Inflammatory macrophage (primary cell): ENCODE results near the gene CRK.
"Not testable (repeated sequence)": the region's sequence is repeated elsewhere in the genome, so short reads cannot be mapped to it uniquely, and the experiment has no call there.

Experiments
- DNase-seq, 2 donors: peaks; one replicate each; pipeline ENCODE4 v3.0.0-alpha.2; 2020 to 2022

The CRK gene

DNA sequence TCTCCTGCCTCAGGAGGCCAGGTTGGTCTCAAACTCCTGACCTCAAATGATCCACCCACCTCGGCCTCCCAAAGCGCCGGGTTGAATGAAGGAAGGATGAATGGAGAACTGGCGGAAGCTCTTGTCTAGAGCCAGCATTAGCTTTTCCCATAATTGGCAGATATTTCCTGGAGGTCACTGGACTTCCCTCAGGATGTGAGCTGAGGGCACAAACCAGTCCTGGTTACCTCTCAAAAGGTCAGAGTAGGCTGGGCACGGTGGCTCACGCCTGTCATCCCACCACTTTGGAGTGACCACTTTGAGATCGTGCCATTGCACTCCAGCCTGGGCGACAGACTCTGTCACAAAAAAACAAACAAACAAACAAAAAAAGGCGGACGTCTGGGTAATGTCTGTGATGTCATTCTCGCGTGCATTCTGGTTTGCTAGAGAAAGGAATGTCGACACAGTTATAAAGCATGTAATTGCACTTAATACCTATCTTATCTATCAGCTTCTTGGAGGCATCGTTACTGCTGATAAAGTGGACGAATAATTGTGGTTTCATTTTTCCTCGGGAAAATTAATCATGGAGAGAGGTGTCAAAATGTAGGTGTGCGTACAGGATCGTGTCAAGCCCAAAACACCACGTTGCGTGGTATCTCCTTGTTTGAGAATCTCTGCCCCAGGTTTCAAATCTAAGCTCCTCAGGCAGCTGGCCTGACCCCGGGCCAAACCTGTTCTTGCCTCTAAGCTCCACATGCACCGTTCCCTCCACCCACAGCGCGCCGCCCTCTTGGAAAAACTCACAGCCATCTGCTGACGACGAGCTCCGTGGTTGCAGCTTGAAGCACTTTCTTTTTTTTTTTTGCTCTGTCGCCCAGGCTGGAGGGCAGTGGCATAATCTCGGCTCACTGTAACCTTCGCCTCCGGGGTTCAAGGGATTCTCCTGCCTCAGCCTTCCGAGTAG lies 6.4 kb upstream of the CRK start:
- peak; percentile 11 to 51 for DNase-seq

DNA sequence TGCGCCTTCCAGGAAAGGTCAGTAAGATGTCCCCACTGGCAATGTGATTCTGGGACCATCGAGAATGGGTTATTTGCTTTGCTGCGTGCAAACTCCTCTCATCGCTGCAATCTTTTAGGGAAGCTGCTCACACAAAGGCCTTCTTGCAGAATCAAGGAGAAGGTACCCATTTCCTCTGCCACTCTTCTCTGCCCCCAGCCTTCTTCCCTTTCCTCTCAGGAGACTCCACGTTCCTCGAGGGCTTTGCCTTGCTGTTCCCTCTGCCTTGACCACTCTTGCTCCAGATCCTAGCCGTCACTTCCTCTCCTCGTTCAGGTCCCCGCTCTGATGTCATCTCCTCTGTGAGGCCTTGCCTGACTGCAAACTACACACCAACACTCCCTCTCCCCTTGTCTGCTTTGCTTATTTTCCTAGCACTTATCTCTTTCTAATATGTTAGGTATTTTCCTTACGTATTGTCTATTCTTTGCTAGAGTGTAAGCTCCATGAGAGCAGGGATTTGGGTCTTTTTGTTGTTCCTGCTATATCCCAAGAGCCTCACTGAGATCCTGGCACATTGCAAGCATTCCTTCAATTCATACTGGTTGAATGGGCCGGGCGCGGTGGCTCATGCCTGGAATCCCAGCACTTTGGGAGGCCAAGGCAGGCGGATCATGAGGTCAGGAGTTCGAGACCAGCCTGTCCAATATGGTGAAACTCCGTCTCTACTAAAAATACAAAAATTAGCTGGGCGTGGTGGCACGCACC lies 5.3 kb upstream of the CRK start:
- peak; percentile 80 to 87 for DNase-seq

DNA sequence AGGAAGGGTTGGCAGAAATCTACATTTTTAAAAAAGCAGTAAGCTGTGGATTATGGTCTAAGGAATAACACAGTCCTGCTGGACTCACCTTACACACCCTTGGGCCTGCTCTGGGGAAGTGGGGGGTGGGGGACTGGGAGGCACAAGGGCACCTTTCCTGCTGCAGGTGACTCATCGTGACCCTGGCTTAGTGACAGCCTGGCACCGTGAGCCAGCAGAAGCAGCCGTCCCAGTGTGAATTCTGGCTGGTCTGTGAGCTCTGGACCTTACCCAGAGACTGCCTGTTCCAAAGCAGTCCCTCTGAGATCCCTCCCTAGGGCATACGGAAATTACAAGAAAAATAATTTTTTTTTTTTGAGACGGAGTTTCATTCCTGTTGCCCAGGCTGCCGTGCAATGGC lies 4.2 kb upstream of the CRK start:
- DNase-seq = no peak

DNA sequence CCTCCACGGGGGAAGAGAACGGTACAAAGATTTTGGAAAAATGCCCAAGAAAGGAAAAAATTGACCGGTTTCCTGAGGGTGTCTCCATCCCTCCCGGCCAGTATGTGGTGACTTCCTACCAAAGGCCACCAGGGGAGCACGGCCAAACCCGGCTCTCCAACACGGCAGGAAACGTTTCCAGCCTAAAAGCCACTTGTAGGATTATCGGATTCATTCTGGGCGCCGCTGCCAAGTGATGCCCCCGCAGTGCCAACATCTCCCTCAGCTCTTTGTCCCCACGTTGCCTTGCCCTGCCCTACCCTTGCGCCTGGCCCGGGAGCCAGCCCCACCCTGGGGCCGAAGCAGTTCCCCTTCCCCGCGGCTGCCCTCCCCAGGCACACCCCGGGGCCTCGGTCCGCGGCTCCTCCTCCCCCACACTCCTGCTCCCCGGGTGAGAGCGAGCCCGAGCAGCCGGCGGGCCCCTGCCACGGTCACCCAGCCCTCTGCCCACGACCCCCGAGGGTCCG lies 688 bp downstream of the CRK start:
- peak; percentile 54 to 57 for DNase-seq

DNA sequence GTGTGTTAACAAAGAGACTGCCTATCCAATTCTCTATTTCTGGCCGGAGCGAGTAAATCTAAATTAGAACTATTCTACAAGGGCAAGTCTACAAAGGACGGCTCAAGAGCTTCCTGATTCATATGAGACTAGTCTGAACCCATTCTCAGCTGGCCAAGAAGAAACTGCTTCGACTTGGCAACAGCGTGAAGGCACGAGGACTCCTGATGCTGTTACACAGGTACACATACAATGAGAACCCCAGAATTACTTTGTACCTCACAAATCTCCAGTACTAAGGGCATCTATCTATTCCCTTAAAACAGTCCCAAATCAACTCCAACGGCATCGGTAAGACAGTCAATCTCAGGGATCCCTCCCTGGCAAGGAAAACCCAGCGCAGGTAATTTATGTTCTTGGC lies 1.5 kb downstream of the CRK start:
- no peak for DNase-seq

DNA sequence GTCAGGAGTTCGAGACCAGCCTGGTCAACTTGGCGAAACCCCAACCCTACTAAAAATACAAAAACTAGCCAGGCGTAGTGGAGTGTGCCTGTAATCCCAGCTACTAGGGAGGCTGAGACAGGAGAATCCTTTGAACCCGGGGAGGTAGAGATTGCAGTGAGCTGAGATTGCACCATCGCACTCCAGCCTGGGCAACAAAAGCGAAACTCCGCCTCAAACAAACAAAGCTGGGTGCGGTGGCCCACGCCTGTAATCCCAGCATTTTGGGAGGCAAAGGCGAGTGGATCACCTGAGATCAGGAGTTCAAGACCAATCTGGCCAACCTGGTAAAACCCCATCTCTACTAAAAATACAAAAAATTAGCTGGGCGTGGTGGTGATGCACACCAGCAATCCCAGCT lies 2.3 kb downstream of the CRK start:
- DNase-seq = not testable (repeated sequence)

DNA sequence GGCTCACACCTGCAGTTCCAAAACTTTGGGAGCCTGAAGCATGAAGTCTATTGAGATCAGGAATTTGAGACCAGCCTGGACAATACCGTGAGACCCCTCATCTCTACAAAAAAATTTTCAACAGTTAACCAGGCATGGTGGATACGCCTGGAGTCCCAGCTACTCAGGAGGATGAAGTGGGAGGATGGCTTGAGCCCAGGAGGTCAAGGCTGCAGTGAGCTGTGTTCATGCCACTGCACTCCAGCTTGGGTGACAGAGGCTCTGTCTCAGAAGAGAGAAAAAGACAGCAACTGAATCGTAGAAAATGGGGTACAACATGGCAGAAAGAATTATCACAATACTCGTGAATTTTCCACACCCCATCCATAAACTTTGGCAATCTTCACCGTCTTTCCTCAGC lies 3.2 kb downstream of the CRK start:
- no peak for DNase-seq

DNA sequence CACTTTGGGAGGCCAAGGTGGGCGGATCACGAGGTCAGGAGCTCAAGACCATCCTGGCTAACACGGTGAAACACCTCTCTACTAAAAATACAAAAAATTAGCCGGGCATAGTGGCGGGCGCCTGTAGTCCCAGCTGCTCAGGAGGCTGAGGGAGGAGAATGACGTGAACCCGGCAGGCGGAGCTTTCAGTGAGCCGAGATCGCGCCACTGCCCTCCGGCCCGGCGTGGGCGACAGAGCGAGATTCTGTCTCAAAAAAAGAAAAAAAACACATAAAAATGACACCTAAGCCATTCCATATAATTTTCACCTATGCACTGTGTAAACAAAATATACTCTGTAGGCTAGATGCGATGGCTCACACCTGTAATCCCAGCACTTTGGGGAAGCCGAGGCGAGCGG lies 5.8 kb downstream of the CRK start:
- DNase-seq = not testable (repeated sequence)

DNA sequence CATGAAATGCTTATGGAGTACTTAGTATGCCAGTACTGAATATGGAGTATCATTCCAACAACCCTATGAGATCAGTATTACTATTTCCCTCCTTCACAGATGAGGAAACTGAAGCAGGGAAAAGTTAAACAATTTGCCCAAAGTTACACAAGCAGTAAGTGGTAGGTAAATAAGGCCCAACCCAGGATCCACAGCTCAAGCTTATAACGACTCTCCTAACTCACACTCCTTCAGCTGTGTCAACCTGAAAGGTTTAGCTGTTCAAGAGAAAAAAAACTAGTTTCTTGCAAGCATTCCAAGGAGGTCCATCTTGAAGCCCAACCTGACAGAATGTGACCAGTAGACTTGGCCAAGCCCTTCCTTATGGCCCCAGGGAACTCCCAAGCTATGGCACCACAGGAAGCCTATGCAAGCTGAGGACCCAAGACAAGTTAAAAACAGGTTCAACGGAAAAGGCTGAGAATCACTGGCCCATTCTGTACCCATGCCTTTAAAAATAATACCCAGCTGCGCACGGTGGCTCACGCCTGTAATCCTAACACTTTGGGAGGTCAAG lies 6.5 kb downstream of the CRK start:
- no peak for DNase-seq

DNA sequence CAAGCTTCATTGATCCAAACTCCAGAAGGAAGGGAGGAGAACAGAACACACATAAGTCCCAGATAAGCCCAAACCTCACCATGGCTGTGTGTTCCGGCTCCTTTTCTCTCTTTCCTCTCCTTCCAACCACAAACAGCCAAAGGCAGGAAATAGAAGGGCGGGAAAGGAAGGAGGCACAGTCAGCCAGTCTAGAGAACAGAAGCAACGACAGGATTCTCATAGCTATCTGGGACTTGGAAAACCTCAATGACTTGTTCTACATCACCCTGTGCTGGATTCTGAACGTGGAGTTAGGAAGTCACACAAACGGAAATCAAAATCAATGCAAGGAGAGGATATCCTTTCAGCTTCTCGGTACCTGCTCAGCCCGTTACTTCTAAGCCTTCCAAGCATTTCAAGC lies 9.0 kb downstream of the CRK start:
- DNase-seq = no peak

DNA sequence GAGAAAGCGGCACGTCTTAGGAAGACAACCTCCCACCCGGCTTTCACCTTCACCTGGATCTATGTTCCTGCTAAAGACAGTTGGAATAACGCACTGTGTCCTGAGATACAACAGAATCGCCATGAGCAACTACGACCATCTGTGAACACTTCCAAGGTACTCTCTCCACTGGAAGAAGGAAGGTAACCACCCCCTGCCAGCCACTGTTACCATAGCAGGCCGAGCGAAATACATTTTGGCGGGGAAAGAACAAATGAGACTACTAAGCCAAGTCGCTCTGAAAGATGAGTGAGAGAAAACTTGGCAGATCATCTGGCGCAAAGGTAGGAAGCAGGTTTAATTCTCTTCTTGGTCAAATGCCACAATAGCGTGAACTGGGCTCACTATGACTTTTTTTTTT lies 9.8 kb downstream of the CRK start:
- no peak for DNase-seq

DNA sequence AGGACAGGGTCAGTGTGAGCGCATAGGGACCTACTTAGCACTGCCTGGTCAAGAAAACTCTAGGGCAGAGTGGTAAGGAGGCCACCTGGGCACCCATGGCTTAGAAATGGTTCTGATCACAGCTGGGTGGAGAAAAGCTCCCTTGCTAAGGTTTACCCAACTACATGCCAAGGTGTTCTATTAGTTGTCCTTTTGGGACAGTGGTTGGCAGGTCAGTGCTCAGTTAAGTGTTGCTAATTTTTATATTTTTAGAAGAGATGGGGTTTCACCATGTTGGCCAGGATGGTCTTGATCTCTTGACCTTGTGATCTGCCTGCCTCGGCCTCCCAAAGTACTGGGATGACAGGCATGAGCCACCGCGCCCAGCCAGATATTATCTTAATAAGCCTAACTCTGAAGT lies 10.3 kb downstream of the CRK start:
- DNase-seq = not testable (repeated sequence)

DNA sequence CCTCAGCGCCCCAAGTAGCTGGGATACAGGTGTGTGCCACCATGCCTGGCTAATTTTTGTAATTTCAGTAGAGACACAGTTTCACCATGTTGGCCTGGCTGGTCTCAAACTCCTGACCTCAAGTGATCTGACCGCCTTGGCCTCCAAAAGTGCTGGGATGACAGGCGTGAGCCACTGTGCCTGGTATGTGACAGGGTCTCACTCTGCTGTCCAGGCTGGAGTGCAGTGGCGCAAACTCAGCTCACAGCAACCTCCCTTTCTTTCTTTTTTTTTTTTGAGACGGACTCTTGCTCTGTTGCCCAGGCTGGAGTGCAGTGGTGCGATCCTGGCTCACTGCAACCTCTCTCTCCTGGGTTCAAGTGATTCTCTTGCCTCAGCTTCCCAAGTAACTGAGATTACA lies 13.3 kb downstream of the CRK start:
- DNase-seq = not testable (repeated sequence)

DNA sequence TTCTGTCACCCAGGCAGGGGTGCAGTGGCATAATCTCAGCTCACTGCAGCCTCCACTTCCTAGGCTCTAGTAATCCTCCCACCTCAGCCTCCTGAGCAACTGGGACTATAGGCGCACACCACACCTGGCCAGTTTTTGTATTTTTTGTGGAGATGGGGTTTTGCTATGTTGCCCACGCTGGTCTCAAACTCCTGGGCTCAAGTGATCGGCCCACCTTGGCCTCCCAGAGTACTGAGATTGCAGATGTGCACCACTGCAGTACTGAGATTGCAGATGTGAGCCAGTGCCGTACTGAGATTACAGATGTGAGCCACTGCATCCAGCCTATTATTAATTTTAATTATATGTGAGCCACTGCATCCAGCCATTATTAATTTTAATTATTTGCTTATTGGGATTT lies 13.8 kb downstream of the CRK start:
- DNase-seq = no peak

DNA sequence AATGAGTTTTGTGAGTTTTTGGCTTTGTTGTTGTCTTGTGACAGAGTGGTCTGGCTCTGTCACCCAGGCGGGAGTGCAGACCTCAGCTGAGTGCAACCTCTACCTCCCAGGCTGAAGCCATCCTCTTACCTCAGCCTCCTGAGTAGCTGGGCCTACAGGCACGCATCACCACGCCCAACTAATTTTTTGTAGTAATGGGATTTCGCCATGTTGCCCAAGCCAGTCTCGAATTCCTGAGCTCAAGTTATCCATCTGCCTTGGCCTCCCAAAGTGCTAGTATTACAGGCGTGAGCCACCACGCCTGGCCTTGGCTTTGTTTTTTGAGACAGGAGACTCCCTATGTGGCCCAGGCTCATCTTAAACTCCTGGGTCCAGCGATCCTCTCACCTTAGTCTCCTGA lies 15.1 kb downstream of the CRK start:
- no peak for DNase-seq

DNA sequence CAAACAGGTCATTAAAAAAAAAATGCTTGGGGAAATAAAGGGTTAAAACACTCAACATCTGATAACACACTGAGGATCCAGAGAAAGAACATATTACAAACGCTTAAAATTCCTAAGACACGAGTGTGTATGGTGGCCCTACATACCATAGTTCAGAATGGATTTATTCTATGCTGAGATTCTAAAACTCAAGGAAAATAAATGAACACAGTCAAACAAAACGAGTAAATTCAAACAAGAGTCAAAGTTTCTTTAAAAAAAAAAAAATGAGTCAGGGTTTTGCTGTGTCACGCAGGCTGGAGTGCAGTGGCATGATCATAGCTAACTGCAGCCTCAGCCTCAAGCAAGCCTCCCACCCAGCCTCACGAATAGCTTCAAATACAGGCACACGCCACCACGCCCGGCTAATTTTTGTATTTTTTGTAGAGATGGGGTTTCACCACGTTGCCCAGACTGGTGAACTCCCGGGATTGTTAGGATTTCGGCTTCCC lies 17.4 kb downstream of the CRK start:
- peak in 1 of 2 donors; percentile 23 for DNase-seq

DNA sequence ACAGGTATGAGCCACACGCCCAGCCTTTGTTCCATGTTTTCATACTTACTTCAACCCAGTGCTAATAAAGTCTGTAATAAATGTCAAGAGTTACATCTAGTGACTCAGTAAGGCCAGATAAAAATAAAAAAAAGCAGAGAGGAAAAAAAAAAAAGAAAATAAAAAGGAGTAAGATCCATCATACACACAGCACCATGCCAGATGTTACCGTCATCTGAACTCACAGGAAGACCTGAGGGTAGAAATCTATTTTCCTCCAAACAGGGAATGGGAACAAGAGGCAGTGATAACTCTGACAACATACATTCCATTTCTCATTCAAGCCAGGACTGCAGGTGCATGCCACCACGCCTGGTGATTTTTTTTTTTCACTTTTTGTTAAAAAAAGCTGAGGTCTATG lies 20.7 kb downstream of the CRK start:
- no peak for DNase-seq

DNA sequence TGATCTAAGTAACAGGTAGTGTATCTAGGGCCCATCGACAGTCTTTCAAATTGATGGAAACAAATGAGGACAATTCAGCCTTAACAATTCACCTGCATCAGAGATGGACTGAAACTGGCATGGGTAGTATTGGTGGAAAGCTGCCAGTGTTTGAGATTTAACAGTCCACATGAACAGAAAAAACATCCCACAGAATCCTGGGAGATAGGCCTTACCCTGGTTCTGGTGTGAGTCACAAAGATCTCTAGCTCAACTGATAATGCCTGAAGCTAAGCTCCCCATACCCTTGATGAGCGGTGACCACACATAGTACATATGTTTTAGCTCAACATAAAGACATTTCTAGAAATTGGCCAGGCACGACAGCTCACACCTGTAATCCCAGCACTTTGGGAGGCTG lies 21.9 kb downstream of the CRK start:
- DNase-seq = no peak

DNA sequence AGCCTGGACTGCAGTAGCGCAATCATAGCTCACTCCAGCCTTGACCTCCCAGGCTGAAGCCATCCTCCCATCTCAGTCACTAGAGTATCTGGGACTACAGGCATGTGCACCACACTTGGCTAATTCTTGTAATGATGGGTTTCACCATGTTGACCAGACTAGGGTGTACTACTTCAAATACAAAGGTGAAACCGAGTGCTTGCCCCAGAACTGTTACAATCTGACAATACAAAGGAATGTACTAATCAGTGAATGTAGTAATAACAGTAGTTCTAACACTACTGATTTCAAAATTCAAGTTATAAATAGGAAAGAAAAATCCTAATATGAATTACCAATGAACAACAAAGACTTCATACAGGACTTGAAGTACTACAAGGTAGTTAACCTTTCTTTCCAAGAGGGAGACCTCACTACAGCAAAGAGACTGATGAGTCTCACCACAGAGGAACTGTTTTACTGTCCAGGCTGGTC lies 24.4 kb downstream of the CRK start:
- DNase-seq = no peak

DNA sequence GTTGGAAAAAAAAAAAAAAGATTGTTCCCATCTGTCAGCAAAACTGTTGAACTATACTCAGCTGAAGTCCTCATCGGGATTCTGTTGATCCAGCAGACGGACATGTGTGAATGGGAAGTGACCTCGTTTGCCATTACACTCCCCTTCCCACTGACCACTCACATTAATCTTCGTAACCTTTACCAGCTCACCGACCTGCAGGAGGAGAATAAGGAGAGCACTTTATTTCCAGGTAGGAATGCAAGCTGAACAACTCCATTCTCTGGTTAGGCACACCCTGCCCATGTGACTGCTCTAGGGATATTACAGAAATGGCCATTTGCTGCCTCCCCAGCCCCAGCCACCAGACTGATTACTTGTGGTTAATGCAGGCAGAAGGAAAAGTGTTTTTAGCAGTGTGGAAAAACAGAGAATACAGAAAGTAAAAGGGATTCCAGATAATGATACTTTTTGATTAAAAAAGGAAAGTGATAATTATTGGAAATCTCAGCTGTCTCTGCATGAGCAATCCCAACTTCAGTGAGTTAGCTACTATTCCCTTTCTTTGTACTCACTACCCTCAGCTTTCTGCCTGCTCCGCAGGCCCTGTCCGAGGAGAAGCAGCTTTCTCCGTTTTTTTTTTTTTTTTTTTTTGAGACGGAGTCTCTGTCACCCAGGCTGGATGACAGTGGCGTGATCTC lies 32.4 kb downstream of the CRK start:
- DNase-seq = no peak

DNA sequence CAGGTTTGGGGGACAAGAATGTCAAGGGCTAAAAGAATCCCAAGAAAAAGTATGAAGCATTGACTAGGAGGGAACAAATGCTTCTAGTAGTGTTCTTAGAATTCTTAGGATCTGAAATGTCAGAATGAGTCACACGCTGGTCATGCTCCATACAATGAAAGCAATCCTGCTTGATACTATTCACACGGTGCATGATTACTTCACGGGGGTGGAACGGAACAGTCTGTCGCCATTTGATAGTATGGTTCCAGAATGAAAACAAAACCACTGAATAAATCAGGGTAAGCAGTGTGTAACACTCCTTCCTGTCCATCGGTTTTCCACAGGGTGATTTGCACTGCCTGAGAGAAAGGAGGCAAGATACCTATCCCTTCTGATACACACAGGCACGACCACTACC lies 33.1 kb downstream of the CRK start:
- DNase-seq = peak; percentile 46 to 66

DNA sequence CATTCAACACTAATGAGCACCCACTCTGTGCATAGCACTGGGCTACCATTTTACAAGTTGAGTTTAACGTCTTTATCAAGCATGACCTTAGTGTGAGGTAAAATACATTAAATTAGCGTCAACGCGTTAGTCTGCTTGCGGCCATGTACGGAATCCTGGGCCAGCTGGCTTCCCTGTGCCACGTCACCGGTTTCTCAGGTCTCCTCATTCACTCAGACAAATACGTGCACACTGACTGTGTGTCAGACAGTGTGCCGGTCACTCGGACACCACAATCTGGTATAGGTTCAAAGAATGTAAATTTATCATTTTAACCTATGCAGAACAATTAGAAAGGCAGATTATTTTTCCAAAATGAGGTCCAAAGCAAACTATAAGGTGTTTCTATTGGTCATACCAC lies 34.6 kb downstream of the CRK start:
- DNase-seq = no peak

DNA sequence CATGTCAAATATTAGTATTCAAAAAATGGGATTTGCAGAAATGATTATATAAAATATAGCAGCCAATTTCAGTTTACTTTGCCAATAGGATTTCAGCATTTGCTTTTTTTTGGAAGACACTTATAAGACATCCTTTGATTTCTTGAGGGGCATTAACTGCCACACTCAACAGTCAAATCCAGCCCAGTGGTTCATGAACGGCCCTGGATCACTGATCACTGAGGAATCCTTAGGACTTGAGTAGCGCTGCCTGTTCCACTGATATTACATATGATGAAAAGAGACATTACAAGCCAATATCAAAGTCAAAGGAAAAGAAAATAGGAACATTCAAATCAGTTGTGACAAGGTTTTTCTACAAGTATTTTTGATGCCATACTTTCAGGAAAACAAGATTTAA lies 35.1 kb downstream of the CRK start:
- no peak for DNase-seq
